ENCODE results near the gene OVCA2.

The OVCA2 gene

DNA sequence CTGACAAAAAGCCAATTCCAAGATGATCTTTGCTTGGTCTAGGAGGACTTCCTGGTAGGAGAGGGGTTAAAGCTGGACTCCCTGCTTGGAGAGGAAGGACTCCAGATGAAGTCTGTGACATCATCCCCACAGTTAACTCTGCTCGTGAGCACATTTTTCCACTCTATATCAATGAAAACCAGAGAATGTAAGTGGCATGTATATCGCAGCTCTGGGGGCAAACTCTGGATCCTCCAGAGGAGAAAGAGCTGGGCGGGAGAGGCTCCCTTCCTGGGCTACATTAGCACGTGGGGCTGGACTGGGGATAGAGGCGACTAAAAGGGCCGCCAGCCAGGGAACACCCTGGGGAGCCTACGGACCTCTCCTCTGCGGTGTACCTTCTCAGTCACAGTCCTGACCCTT lies 47.2 kb downstream of the OVCA2 start:
- DNase-seq = no peak

DNA sequence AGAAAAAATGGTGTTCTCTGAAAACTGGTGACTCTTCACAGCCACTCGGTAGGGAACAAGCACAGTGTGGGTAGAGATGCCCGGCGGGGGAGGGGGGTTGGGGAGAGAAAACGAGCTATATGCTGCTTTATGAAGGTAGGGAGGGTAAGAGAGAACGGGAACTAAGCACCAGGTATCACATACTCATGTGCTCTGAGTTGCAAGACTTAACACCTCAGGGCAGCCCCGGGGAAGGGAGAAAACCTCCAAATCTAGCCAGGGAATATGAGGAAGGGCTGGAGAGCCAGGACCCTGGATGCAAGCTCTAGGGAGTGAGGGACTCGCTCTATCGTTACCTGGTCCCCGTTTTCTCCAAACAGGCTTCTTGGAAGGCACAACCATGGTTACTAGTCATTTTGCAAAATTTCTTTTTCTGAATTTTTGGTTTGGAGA lies 48.4 kb downstream of the OVCA2 start:
- DNase-seq = no peak

DNA sequence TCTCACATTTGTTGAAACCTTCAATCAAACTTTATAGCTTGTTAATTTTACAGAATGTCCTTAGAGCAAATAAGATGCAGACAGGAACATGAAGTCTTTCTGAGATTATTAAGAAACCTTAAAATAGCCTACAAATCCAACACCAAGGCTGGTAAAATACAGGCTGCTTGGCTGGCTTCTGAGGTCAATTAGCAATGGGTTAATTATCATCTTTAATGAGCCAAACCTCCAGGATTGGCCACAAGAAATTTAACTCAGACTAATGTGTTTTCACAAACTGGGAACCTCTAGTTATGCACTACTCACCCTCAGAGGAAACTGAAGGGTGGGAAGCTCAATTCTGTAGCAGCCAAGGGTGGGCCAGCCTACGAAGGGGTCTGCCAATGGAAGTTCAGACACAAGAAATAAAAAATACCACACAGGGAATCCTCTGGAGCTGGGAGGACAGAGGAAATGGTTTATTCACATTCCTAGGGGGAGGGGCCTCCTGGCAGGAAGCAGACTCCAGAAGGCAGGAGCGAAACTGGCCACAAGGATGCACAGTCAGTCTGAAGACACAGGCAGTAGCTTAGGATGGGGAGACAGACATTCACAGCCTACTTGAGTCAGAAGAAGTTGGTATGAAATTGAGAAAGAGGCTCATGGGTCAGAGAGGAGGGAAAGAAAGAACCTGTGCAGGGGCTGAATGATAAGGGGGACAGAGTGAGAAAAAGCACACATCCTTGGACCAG lies 49.1 kb downstream of the OVCA2 start:
- DNase-seq = no peak

DNA sequence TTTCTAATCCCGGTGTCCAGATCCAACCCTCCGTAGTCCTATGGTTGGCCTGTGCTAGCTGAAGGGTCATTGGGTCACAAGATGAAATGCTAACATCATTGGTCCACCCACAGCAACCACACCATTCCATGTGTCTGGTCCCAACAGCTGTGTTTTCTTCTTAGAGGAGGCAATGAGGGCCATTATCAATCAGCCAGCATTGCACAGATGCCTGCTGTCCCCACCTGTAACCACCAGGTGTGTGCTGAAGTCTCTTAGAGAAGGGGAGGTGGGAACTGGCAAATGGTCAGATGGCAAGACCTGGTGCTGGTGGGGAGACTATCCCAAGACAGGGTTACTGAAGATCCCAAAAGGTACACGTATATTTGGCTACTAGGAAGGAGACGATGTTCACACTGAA lies 50.4 kb downstream of the OVCA2 start:
- DNase-seq = no peak

All from NCI-H1930 (cell line).